Measurements from ENCODE around the gene CLTCL1.

- TF ChIP-seq EZH2 (IDR thresholded peaks at IDR 0.05; ENCODE audit: insufficient read depth, poor library complexity, severe bottlenecking): no peak
- no peak for TF ChIP-seq EZH2phosphoT487 (IDR thresholded peaks at IDR 0.05; ENCODE audit: insufficient read depth, low read depth)
These were observed 72.8 kb downstream of the CLTCL1 start for GRCh38 chr22:19218541-19219233.
